GM12873 (cell line): ENCODE results near the gene ZNF333.

Source experiments
- TF ChIP-seq, protein P1 (sequence below): IDR thresholded peaks from 2 replicates; pipeline ENCODE4 v1.5.1; 2012; ENCODE audit warnings: low read depth, mild to moderate bottlenecking, moderate library complexity, low read length, control low read depth; ENCODE audit not compliant: insufficient read depth; ENCODE audit errors: missing control alignments

The ZNF333 gene

DNA sequence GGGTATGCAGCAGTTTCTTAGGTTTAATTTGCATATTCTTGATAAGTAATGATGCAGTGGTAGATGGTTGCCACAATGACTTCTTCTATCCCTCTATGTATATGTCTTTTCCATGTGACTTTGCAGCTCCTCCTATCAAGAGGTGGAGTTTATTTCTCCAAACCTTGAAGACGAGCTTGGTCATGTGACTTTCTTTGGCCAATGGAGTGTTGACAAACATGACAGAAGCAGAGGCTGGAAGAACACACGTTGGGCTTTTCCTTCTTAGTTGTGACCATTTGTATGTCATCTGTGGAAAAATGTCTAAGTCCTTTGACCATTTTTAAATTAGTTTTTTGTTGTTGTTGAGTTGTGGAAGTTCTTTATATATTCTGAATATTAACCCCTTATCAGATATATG is 32.3 kb downstream of the ZNF333 start:
- TF ChIP-seq, protein P1, sequence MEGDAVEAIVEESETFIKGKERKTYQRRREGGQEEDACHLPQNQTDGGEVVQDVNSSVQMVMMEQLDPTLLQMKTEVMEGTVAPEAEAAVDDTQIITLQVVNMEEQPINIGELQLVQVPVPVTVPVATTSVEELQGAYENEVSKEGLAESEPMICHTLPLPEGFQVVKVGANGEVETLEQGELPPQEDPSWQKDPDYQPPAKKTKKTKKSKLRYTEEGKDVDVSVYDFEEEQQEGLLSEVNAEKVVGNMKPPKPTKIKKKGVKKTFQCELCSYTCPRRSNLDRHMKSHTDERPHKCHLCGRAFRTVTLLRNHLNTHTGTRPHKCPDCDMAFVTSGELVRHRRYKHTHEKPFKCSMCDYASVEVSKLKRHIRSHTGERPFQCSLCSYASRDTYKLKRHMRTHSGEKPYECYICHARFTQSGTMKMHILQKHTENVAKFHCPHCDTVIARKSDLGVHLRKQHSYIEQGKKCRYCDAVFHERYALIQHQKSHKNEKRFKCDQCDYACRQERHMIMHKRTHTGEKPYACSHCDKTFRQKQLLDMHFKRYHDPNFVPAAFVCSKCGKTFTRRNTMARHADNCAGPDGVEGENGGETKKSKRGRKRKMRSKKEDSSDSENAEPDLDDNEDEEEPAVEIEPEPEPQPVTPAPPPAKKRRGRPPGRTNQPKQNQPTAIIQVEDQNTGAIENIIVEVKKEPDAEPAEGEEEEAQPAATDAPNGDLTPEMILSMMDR = no peak

DNA sequence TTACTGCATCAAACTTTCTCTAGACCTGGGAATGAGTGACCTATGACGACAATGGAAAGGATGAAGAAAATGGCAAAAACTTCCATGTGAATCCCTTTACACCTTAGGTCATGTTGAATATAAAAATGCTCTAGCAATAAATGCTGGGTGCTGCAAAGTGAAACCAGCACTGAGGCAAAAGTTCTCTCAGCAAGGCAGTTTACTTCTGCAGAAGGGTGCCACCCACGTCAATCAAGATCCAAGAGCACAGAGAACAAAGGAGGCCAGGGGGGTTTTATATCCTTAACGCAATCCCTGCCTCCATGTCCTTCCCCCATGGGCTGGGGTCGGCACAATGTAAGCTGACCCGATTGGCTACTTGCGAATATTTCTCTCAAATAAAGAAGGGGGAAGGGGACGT is 38.7 kb downstream of the ZNF333 start:
- TF ChIP-seq, protein P1 = no peak

DNA sequence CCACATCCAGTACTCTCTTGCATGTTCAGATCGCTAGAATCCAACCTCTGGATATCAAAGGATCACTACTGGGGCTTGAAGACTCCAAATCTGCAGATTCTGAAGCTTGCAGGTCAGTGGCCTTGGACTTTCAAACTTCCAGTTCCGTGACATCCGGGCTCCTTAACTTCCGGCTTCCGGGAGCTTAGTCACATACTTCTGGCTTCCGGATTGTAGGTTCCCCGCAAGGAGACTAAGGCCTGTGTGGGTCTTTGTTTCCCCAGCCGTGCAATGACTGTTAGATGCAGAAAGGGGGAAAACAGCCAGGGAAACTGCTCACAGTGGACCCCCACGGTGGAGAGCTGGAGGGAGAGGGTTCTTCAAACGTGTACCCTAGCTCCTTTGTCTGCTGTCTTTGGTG is 41.4 kb downstream of the ZNF333 start:
- TF ChIP-seq, protein P1 = no peak

DNA sequence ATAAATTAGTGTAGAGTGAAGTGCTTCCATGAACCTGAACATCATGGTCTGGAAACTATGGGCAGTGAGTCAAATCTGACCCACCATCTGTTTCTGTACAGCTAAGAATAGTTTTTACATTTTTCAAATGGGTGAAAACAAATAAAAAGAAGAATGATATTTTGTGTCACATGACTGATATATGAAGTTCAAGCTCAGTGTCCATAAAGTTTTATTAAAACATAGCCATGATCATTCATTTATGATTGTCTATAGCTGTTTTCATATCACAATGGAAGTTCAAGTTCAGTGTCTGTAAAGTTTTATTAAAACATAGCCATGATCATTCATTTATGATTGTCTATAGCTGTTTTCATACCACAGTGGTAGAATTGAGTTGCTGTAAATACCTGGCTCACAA is 42.7 kb downstream of the ZNF333 start:
- TF ChIP-seq, protein P1 = no peak

DNA sequence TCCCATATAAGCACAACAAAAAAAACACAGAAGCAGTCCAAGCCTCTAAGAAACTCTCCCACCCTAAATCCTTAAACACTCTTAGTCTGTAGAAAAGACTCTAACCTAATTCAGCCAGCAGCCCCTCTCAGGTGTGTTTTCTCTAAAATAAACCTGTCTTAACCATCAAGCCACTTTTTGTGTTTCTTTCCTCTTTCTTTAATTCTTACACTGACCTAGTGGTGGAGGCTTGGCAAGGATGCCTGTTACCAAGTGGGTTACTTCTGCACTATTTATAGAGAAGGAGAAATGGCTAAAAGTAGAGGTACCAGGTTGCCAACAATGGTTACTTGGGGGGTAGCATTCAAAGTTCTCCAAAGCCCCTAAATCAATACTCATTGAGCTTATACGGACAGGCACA is 43.7 kb downstream of the ZNF333 start:
- TF ChIP-seq, protein P1 = no peak

DNA sequence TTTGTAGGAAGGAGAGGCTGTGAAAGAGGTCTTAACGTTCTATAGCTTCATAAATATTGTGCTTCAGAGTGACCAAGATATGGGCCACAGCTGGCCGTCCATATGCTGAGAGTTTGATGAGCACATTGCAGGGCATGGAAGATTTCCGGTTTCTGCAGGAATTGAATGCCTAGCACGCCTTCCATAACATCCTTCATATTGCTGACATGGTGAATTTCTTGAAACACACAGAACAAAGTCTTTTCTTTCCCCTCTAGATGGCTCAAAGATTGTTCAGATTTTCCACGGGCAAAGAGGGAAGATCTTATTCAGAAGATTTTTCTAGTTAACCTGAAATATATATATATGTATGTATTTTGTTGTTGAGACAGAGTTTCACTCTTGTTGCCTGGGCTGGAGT is 46.1 kb downstream of the ZNF333 start:
- TF ChIP-seq, protein P1 = no peak

DNA sequence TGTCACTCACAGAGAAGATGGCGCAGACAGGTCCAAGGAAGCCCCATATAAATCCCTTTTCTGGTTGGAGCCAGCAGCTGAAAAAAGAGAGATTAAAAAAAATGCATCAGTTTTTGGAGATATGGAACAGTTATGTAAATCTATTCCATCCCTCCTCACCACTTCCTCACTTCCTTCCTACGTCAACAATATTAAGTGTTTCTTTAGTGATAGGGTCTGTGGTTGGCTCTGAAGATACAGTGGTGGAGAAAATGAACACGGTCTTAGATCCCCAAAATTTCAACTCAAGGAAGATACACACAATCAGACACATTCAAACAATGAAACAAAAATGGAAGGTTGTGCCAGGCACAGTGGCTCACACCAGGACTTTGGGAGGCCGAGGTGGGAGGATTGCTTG is 57.0 kb downstream of the ZNF333 start:
- TF ChIP-seq, protein P1 = no peak
